NCI-H226 (cell line): ENCODE results near the gene XCL1.
"Not testable (repeated sequence)": the region's sequence is repeated elsewhere in the genome, so short reads cannot be mapped to it uniquely, and the experiment has no call there.

ENCODE experiments used
- DNase-seq: peaks from one replicate; pipeline ENCODE4 v3.0.0-alpha.2; 2015

Gene XCL1, protein sequence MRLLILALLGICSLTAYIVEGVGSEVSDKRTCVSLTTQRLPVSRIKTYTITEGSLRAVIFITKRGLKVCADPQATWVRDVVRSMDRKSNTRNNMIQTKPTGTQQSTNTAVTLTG

GRCh38 chr1:168576245-168576688 lies at the start of gene XCL1:
XCL1 (plus strand) TSS chr1:168576605; CDS start chr1:168576638, 33 bp downstream.
- DNase-seq = not testable (repeated sequence)

DNA sequence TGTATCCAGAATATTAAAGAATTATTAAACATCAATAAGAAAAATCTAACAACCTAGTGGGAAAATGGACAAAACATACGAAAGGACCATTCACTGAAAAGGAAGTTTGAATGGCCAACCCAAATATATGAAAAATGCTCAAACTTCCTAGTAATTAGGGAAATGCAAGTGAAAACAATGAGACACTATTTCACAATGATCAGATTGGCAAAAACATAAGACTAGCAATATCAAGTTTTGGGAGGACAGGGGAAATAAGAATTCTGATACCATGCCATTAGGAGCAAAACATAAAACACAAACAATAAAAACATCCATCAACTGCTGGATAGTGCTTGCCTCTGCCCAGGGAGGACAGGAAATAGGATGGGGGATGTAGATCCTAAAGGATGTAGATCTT lies 46.9 kb upstream of the XCL1 start:
- DNase-seq = no peak

DNA sequence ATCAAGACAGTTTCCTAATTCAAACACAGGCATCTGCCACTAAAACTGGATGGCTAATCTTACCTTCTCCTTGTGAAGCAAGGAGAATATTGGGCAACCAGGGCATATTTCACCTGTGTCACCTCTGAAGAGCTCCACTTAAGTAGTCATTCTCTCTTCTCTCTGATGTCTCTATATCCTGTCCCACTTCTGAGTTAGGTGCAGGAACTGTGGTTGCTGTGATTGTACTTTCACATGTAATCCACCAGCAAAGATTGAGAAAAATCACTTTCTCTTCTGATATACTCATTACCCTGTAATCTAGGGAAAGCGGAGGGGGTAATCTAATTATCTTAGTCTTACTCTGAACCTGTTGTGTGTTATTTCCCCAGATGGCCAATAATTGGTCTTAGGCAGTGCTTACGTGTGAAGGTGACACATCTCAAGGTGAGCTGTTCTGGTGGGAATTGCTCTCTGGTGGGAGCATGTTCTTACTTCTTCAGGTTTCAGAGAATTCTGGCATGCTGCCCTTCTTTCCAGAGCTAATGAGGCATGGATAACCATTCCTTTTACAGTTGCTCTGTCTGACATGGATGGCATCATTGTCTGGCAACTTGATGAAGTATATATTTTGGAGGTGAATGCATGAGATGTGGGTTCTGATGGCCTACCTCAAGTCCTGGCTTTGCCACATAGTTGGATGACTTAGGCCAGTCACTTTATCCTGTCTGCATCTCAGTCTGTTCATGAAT lies 44.6 kb upstream of the XCL1 start:
- DNase-seq = no peak

- no peak for DNase-seq
Measured at GRCh38 chr1:168535536-168535935, 40.9 kb upstream of the XCL1 start.

DNA sequence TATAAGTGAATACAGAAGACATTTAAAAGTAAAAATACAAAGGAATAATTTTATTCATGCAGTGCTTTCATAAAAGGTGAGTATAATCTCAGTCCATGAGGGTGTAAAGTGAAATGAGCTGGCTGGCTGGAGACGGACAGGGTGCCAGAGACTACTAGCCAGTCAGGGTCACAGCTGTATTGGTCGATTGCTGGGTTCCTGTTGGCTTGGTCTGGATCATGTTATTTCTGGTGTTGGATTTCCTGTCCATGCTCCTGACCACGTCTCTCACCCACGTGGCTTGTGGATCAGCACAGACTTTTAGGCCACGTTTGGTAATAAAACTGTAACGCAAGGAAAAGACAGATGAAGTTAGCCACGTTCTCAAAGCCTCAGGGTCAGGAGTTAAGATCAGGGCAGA lies 35.6 kb upstream of the XCL1 start:
- DNase-seq = not testable (repeated sequence)

DNA sequence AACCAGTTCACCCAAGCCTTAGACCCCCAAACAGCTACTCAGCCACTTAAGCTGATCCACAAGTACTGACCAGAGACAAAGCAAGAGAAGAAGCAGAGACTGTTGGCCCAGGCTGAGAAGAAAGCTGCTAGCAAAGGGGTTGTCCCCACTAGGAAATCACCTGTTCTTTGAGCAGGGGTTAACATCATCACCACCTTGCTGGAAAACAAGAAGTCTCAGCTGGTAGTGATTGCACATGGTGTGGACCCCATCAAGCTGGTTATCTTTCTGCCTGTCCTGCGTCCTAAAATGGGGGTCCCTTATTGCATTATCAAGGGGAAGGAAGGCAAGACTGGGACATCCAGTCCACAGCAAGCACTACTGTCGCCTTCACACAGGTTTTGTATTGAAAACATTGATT lies 33.4 kb upstream of the XCL1 start:
- DNase-seq = not testable (repeated sequence)

- not testable (repeated sequence) for DNase-seq
Measured at GRCh38 chr1:168543840-168544498, 32.4 kb upstream of the XCL1 start, which contains the start of gene XCL2. XCL2 (minus strand) TSS chr1:168543997; CDS start chr1:168543964, 33 bp downstream.

GRCh38 chr1:168545678-168546552 lies 30.5 kb upstream of the XCL1 start:
- DNase-seq = peak; percentile 32

DNA sequence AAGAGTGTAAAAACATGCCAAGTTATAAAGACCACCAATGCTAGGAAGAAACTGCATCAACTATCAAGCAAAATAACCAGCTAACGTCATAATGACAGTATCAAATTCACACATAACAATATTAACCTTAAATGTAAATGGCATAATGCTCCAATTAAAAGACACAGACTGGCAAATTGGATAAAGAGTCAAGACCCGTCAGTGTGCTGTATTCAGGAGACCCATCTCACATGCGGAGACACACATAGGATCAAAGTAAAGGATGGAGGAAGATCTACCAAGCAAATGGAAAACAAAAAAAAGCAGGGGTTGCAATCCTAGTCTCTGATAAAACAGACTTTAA lies 29.9 kb upstream of the XCL1 start:
- DNase-seq = not testable (repeated sequence)

- DNase-seq = peak; percentile 90
Measured at GRCh38 chr1:168550971-168551370, 25.4 kb upstream of the XCL1 start.

GRCh38 chr1:168551688-168552087 lies 24.7 kb upstream of the XCL1 start:
- no peak for DNase-seq

GRCh38 chr1:168552961-168553360 lies 23.4 kb upstream of the XCL1 start:
- no peak for DNase-seq

GRCh38 chr1:168553680-168554553 lies 22.5 kb upstream of the XCL1 start:
- no peak for DNase-seq

DNA sequence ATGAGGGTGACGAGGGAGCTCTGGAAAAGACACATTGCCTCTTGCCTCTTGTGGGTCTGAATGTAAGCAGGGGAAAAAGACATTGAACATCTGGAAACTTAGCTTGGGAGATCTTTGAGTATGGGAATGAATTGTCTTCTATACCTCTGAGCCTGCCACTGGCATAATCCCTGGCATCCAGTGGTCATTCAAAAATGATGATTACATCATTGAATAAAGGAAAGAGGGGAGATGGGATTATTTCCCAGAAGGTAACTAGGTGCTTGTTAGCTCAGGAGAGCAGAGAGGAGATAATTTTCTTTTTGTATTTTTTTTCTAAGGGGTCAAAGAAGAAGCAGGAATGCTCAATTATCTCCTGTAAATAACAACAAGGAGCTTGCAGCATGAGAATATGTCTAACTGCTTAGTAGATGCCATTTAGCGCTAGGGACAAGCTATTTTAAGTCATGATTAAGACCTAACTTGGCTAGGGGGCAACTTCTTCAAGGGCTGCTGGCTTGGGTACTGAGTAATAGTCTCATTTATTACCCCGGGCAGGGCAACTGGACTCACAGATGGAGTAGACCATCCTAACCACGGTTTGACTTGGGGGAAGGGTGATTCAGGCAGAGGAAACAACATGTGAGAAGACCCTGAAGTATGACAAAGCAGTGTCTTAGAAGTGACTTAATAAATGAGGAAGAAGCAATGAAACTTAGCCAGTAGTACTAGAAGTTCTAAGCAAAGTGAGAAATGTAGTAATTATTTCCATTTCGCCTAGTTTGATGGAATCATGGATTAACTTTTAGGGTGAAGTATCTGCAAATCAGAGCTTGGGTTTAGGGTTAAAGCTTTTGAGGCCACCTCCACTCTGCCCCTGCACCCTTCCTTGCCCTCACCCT lies 21.6 kb upstream of the XCL1 start:
- no peak for DNase-seq

DNA sequence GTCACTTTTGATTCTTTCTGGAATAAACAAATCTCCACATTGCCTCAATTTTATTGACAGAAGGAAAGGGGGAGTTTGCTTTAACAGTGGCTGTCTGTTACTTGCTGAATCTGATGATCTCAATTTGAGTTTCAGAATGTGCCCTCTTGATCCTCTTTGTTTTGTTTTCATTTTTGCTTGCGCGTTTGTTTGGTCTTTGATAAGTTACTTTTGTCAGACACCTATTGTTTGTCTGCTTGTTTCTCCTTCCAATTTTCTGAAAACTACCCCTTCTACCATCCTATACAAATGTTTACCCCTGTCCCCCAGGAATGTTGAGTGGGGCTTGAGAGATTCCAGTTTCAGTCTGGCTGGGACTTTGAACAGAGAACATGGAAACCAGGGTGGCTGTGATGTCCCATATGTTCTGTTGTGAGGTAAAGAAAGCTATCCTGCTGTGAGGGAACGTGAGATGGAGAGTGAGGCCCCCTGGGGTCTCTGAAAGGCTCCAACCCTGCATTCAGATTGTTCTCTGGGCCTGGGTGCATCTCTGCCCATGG lies 20.8 kb upstream of the XCL1 start:
- no peak for DNase-seq

- DNase-seq = no peak
Measured at GRCh38 chr1:168556647-168557046, 19.8 kb upstream of the XCL1 start.

DNA sequence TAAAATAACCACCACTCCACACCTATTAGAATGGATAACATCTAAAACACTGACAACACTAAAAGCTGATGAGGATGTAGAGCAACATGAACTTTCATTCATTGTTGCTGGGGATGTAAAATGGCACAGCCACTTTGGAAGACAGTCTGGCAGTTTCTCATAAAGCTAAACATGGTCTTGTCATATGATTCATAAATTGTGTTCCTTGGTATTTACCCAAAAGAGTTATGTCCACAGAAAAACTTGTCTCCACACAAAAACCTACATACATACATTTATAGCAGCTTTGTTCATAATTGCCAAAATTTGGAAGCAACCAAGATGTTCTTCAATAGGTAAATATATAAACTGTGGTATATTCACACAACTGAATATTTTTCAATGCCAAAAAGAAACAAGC lies 16.0 kb upstream of the XCL1 start:
- DNase-seq = no peak

GRCh38 chr1:168561989-168562388 lies 14.4 kb upstream of the XCL1 start:
- no peak for DNase-seq

GRCh38 chr1:168565825-168566224 lies 10.6 kb upstream of the XCL1 start:
- no peak for DNase-seq

DNA sequence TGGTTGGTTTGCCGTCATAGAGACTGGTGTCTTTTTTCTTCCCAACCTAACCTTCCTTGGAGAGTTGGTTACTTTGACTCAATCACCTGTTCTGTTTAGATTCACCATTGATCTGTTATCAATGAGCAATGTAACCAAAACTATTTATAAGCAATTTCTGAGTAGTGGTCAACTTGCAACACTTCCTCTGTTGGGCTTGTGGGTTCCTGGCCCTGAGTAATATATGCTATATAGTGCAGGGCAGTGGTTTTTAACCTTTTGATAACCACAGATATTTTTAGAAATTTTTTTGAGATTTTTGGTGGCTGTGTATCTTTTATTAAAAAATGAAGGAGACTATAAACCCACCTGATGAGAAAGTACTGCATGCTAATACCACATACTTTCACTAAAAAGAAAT lies 9.4 kb upstream of the XCL1 start:
- no peak for DNase-seq

GRCh38 chr1:168567568-168567967 lies 8.8 kb upstream of the XCL1 start:
- no peak for DNase-seq
